ENCODE measurements around the gene PKP3. TPM values are rescaled to one million over a fixed set of nuclear protein-coding genes. Genes with fewer than 3 reads are reported as not detected.
"Not testable (repeated sequence)": the region's sequence is repeated elsewhere in the genome, so short reads cannot be mapped to it uniquely, and the experiment has no call there.

PKP3 gene
- total RNA-seq, 1 donor from 2014 or later, result 0.52 TPM

GRCh38 chr11:408154-409007, 14.4 kb downstream of the PKP3 start:
- Histone ChIP-seq H3K27ac (replicated peaks) (no peak overlapping the region), H3K4me3 (no peak overlapping the region), H3K9me3 (replicated peaks) (no peaks in the 10 kb centered on the region), H3K36me3 (no peaks in the 10 kb centered on the region), H3K27me3 (ENCODE audit: low read depth) (no peaks in the 10 kb centered on the region), H3K4me1 (peaks cover 32% of the 10 kb centered on the region)
- intact Hi-C loops (cut with micrococcal nuclease), result no loop called here
- no peak for DNase-seq
- TF ChIP-seq, protein P1, sequence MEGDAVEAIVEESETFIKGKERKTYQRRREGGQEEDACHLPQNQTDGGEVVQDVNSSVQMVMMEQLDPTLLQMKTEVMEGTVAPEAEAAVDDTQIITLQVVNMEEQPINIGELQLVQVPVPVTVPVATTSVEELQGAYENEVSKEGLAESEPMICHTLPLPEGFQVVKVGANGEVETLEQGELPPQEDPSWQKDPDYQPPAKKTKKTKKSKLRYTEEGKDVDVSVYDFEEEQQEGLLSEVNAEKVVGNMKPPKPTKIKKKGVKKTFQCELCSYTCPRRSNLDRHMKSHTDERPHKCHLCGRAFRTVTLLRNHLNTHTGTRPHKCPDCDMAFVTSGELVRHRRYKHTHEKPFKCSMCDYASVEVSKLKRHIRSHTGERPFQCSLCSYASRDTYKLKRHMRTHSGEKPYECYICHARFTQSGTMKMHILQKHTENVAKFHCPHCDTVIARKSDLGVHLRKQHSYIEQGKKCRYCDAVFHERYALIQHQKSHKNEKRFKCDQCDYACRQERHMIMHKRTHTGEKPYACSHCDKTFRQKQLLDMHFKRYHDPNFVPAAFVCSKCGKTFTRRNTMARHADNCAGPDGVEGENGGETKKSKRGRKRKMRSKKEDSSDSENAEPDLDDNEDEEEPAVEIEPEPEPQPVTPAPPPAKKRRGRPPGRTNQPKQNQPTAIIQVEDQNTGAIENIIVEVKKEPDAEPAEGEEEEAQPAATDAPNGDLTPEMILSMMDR (IDR thresholded peaks at IDR 0.05; ENCODE audit: borderline replicate concordance), result no peak

GRCh38 chr11:409008-409599, 15.1 kb downstream of the PKP3 start:
- intact Hi-C loops (cut with micrococcal nuclease), result no loop called here
- H3K4me1 ChIP-seq, result peaks cover 32% of the 10 kb centered on the region
- H3K4me3 ChIP-seq, result no peak overlapping the region
- DNase-seq, result no peak
- no peaks in the 10 kb centered on the region for H3K36me3 ChIP-seq
- H3K27ac ChIP-seq (replicated peaks), result no peak overlapping the region
- H3K9me3 ChIP-seq (replicated peaks), result no peaks in the 10 kb centered on the region
- no peaks in the 10 kb centered on the region for H3K27me3 ChIP-seq (ENCODE audit: low read depth)
- TF ChIP-seq, protein P1 (IDR thresholded peaks at IDR 0.05; ENCODE audit: borderline replicate concordance), result no peak

GRCh38 chr11:409600-410483, 15.8 kb downstream of the PKP3 start:
- DNase-seq, result no peak
- H3K36me3 ChIP-seq, result no peaks in the 10 kb centered on the region
- H3K27ac ChIP-seq (replicated peaks), result no peak overlapping the region
- intact Hi-C loops (cut with micrococcal nuclease), result no loop called here
- H3K4me3 ChIP-seq, result no peak overlapping the region
- peaks cover 7% of the 10 kb centered on the region for H3K27me3 ChIP-seq (ENCODE audit: low read depth)
- H3K9me3 ChIP-seq (replicated peaks), result no peaks in the 10 kb centered on the region
- TF ChIP-seq, protein P1 (IDR thresholded peaks at IDR 0.05; ENCODE audit: borderline replicate concordance), result no peak
- peaks cover 32% of the 10 kb centered on the region for H3K4me1 ChIP-seq

DNA sequence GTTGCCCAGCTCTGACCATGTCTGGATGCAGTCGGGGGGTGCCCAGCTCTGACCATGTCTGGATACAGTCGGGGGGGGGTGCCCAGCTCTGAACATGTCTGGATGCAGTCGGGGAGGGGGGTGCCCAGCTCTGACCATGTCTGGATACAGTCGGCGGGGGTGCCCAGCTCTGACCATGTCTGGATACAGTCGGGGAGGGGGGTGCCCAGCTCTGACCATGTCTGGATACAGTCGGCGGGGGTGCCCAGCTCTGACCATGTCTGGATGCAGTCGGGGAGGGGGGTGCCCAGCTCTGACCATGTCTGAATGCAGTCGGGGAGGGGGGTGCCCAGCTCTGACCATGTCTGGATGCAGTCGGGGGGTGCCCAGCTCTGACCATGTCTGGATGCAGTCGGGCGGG, 16.7 kb downstream of the PKP3 start:
- intact Hi-C loops (cut with micrococcal nuclease); H3K9me3 ChIP-seq (replicated peaks); H3K4me3 ChIP-seq; H3K27ac ChIP-seq (replicated peaks); H3K36me3 ChIP-seq; DNase-seq: not testable (repeated sequence)
- peaks cover 29% of the 10 kb centered on the region for H3K4me1 ChIP-seq
- peaks cover 14% of the 10 kb centered on the region for H3K27me3 ChIP-seq (ENCODE audit: low read depth)

DNA sequence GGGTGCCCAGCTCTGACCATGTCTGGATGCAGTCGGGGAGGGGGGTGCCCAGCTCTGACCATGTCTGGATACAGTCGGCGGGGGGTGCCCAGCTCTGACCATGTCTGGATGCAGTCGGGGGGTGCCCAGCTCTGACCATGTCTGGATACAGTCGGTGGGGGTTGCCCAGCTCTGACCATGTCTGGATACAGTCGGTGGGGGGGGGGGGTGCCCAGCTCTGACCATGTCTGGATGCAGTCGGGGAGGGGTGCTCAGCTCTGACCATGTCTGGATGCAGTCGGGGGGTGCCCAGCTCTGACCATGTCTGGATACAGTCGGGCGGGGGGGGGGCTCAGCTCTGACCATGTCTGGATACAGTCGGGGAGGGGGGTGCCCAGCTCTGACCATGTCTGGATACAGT, 17.5 kb downstream of the PKP3 start:
- H3K9me3 ChIP-seq (replicated peaks); H3K27ac ChIP-seq (replicated peaks); H3K36me3 ChIP-seq; DNase-seq; intact Hi-C loops (cut with micrococcal nuclease); H3K4me3 ChIP-seq: not testable (repeated sequence)
- peaks cover 22% of the 10 kb centered on the region for H3K27me3 ChIP-seq (ENCODE audit: low read depth)
- peaks cover 29% of the 10 kb centered on the region for H3K4me1 ChIP-seq

DNA sequence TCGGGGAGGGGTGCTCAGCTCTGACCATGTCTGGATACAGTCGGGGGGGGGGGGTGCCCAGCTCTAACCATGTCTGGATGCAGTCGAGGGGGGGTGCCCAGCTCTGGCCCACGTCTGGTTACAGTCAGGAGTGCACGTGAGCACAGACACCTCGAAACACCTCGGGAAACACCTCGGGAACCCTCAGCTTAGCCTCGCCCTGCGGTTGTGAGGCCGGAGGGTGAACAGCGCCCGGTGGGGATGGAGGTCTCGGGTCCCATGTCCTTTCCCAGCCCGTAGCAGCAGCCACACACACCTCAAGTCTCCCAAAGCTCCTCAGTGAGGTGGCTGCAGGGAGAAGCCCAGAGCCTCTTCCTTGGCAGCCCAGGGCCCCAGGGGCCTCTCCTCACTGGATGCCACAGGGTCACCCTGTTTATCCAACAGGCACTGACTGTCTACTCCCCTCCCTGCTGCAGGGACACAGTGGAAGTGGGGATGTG, 18.7 kb downstream of the PKP3 start:
- peak overlapping the region; percentile 46 for H3K4me3 ChIP-seq

More for the DNA sequence above, 18.7 kb downstream of the PKP3 start:
- intact Hi-C loops (cut with micrococcal nuclease), result no loop called here
- no peak for DNase-seq
- H3K36me3 ChIP-seq, result no peaks in the 10 kb centered on the region
- H3K4me1 ChIP-seq, result peaks cover 33% of the 10 kb centered on the region
- peaks cover 34% of the 10 kb centered on the region for H3K27me3 ChIP-seq (ENCODE audit: low read depth)
- no peak overlapping the region for H3K27ac ChIP-seq (replicated peaks)
- no peaks in the 10 kb centered on the region for H3K9me3 ChIP-seq (replicated peaks)
- TF ChIP-seq, protein P1 (IDR thresholded peaks at IDR 0.05; ENCODE audit: borderline replicate concordance), result no peak

Measured in left ventricle myocardium inferior (tissue), 1 donor.